OCI-M1 (cell line): ENCODE measurements around the gene BRD3OS.
A peak's percentile ranks its signal among the peaks of the same experiment; 100 is the strongest.
"Not testable (repeated sequence)": the region's sequence is repeated elsewhere in the genome, so short reads cannot be mapped to it uniquely, and the experiment has no call there.

Experiments
- DNase-seq: peaks from one replicate; lab custom pipeline; 2025; lab: John Stamatoyannopoulos, UW

The BRD3OS gene

GRCh38 chr9:134063571-134064450 lies 38.5 kb downstream of the BRD3OS start:
- DNase-seq, result no peak

- DNase-seq, result no peak
These were observed 39.4 kb downstream of the BRD3OS start for GRCh38 chr9:134064711-134065110.

GRCh38 chr9:134065612-134066419 lies 40.5 kb downstream of the BRD3OS start:
- DNase-seq, result peak; percentile 72

GRCh38 chr9:134066526-134066912 lies 41.2 kb downstream of the BRD3OS start:
- DNase-seq, result peak; percentile 57

GRCh38 chr9:134066913-134067851 lies 41.9 kb downstream of the BRD3OS start:
- DNase-seq, result peak; percentile 55

GRCh38 chr9:134067904-134068743 lies 42.8 kb downstream of the BRD3OS start, which contains the start of gene BRD3:
Gene BRD3 (minus strand): TSS chr9:134068026. CDS start chr9:134053477, 14,549 bp downstream.
- DNase-seq, result peak; percentile 92

- DNase-seq, result no peak
These were observed 43.6 kb downstream of the BRD3OS start for GRCh38 chr9:134068744-134069479.

- no peak for DNase-seq
These were observed 44.5 kb downstream of the BRD3OS start for GRCh38 chr9:134069480-134070399.

- DNase-seq, result no peak
These were observed 45.9 kb downstream of the BRD3OS start for GRCh38 chr9:134071149-134071548.

GRCh38 chr9:134072683-134073082 lies 47.4 kb downstream of the BRD3OS start:
- DNase-seq, result not testable (repeated sequence)

GRCh38 chr9:134073500-134073899 lies 48.2 kb downstream of the BRD3OS start:
- DNase-seq, result no peak

- not testable (repeated sequence) for DNase-seq
These were observed 50.4 kb downstream of the BRD3OS start for GRCh38 chr9:134075689-134076088.

- DNase-seq, result no peak
These were observed 51.4 kb downstream of the BRD3OS start for GRCh38 chr9:134076644-134077043.
